Measurements from ENCODE around the gene TNS3. TPM values are rescaled to one million over a fixed set of nuclear protein-coding genes. Genes with fewer than 3 reads are reported as not detected.
"Not testable (repeated sequence)": the region's sequence is repeated elsewhere in the genome, so short reads cannot be mapped to it uniquely, and the experiment has no call there.

TNS3 gene
- total RNA-seq, 1 donor from 2014 or later, result 6.1 TPM

GRCh38 chr7:47478926-47479711, 102.8 kb downstream of the TNS3 start:
- no peak for FAIRE-seq
- no peak for DNase-seq (ENCODE audit: low spot score in 2 of 2)

GRCh38 chr7:47478017-47478344, 103.9 kb downstream of the TNS3 start:
- DNase-seq (ENCODE audit: low spot score in 2 of 2), result no peak

GRCh38 chr7:47477191-47478016, 104.5 kb downstream of the TNS3 start:
- FAIRE-seq (no peak), DNase-seq (ENCODE audit: low spot score in 2 of 2) (no peak)

More at GRCh38 chr7:47478017-47478344, 103.9 kb downstream of the TNS3 start:
- FAIRE-seq, result no peak

GRCh38 chr7:47475880-47476227, 106.1 kb downstream of the TNS3 start:
- no peak for DNase-seq (ENCODE audit: low spot score in 2 of 2)
- no peak for FAIRE-seq

- DNase-seq (ENCODE audit: low spot score in 2 of 2) (peak in 1 of 2 donors; percentile 64), FAIRE-seq (no peak)
These were observed 106.7 kb downstream of the TNS3 start for GRCh38 chr7:47474937-47475879.

- DNase-seq (ENCODE audit: low spot score in 2 of 2) (no peak), FAIRE-seq (no peak)
These were observed 107.5 kb downstream of the TNS3 start for GRCh38 chr7:47474211-47474936.

GRCh38 chr7:47473499-47474210, 108.3 kb downstream of the TNS3 start:
- DNase-seq (ENCODE audit: low spot score in 2 of 2) (no peak), FAIRE-seq (no peak)

GRCh38 chr7:47472444-47473157, 109.3 kb downstream of the TNS3 start:
- DNase-seq (ENCODE audit: low spot score in 2 of 2), result no peak
- FAIRE-seq, result no peak

- DNase-seq (ENCODE audit: low spot score in 2 of 2) (no peak), FAIRE-seq (no peak)
These were observed 110.1 kb downstream of the TNS3 start for GRCh38 chr7:47471831-47472230.

GRCh38 chr7:47471358-47471703, 110.6 kb downstream of the TNS3 start:
- no peak for DNase-seq (ENCODE audit: low spot score in 2 of 2)
- no peak for FAIRE-seq

GRCh38 chr7:47470567-47471357, 111.1 kb downstream of the TNS3 start:
- no peak for DNase-seq (ENCODE audit: low spot score in 2 of 2)
- FAIRE-seq, result no peak

- FAIRE-seq; DNase-seq (ENCODE audit: low spot score in 2 of 2): not testable (repeated sequence)
These were observed 112.1 kb downstream of the TNS3 start for GRCh38 chr7:47469846-47470245.

GRCh38 chr7:47466832-47467231, 115.1 kb downstream of the TNS3 start:
- no peak for FAIRE-seq
- no peak for DNase-seq (ENCODE audit: low spot score in 2 of 2)

- FAIRE-seq (no peak), DNase-seq (ENCODE audit: low spot score in 2 of 2) (no peak)
These were observed 116.7 kb downstream of the TNS3 start for GRCh38 chr7:47465191-47465590.

GRCh38 chr7:47464266-47464665, 117.6 kb downstream of the TNS3 start:
- FAIRE-seq (no peak), DNase-seq (ENCODE audit: low spot score in 2 of 2) (no peak)

GRCh38 chr7:47461746-47462145, 120.2 kb downstream of the TNS3 start:
- no peak for DNase-seq (ENCODE audit: low spot score in 2 of 2)
- FAIRE-seq, result no peak

- no peak for DNase-seq (ENCODE audit: low spot score in 2 of 2)
- no peak for FAIRE-seq
These were observed 120.8 kb downstream of the TNS3 start for GRCh38 chr7:47461161-47461560.
